ENCODE measurements around the gene EPB42.
A peak's percentile ranks its signal among the peaks of the same experiment; 100 is the strongest.
"Not testable (repeated sequence)": the region's sequence is repeated elsewhere in the genome, so short reads cannot be mapped to it uniquely, and the experiment has no call there.

Gene EPB42

GRCh38 chr15:43241100-43241499 is 20.3 kb upstream of the EPB42 start:
- DNase-seq (ENCODE audit: low spot score) = no peak

GRCh38 chr15:43239732-43240491 is 19.1 kb upstream of the EPB42 start:
- DNase-seq (ENCODE audit: low spot score) = peak; percentile 25

DNA sequence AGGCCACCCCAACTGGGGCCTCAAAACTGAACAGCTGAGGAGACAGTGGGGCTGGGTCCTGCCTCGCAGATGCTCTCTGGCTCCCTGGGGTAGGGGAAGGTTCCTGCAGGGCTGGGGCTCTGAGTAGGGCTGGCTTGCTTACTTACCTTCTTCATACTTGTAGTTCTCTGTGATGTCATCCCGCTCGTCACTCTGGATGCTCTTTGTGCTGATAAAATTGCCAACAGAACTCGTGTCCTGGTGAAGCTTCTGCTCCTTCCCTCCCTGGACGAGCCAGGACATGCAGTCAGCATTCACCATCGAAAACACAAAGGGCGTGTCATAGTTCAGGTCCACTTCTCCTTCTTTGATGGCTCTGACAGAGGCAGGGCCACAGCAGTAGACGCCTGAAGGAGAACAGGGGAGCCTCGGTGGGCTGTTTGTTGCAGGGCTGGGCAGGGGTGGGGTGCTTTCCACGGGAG is 17.9 kb upstream of the EPB42 start:
- DNase-seq (ENCODE audit: low spot score) = no peak

- DNase-seq (ENCODE audit: low spot score) = no peak
These were observed 17.1 kb upstream of the EPB42 start for GRCh38 chr15:43237842-43238470.

- DNase-seq (ENCODE audit: low spot score) = no peak
These were observed 14.7 kb upstream of the EPB42 start for GRCh38 chr15:43235536-43235935.

GRCh38 chr15:43232289-43232874 is 11.6 kb upstream of the EPB42 start:
- DNase-seq (ENCODE audit: low spot score) = no peak

DNA sequence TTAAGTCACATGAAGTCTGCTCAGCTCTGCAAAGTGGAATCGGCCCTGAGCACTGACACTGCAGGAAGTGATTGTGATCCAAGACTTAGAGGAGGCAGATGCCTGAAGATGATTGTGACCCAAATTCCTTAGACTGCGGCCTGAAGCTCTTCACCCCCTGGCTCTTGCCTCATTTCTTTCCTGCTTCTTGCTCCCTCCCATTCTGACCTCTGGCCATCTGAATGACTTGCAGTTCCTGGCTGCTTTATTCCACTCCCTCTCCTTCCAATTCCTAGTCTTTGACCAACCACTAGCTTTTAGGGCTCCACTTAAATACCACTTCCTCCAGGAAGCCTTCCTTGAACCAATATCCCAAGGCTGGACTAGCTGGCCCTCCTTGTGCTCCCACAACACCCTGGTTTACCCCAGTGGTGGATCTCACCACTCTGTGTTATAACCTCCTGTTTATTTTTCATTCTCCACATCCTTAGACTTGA is 9.9 kb upstream of the EPB42 start:
- no peak for DNase-seq (ENCODE audit: low spot score)

- no peak for DNase-seq (ENCODE audit: low spot score)
These were observed 9.2 kb upstream of the EPB42 start for GRCh38 chr15:43229977-43230376.

DNA sequence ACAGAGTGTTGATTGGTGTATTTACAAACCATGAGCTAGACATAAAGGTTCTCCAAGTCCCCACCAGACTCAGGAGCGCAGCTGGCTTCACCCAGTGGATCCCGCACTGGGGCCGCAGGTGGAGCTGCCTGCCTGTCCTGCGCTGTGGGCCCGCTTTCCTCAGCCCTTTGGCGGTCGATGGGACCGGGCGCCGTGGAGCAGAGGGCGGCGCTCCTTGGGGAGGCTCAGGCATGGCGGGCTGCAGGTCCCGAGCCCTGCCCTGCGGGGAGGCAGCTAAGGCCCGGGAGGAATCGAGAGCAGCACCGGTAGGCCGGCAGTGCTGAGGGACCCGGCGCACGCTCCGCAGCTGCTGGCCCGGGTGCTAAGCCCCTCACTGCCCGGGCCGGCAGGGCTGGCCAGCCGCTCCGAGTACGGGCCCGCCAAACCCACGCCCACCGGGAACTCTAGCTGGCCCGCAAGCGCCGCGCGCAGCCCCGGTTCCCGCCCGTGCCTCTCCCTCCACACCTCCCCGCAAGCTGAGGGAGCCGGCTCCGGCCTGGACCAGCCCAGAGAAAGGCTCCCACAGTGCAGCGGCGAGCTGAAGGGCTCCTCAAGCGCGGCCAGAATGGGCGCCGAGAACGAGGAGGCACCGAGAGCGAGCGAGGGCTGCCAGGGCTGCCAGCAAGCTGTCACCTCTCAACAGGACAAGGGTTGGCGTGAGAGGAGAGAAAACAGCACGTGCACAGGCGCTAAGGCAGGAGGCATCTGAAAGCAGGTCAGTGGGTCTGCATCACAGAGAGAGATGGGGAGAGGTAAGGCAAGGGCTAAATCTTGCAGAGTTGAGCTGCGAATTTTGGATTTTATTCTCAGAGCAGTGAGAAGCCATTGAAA is 5.9 kb upstream of the EPB42 start:
- DNase-seq (ENCODE audit: low spot score) = no peak

DNA sequence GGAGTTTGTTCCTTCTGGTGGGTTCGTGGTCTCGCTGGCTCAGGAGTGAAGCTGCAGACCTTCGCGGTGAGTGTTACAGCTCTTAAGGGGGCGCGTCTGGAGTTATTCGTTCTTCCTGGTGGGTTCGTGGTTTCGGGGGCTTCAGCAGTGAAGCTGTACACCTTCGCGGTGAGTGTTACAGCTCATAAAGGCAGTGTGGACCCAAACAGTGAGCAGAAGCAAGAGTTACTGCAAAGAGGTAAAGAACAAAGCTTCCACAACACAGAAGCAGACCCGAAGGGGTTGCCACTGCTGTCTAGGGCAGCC is 5.1 kb upstream of the EPB42 start:
- not testable (repeated sequence) for DNase-seq (ENCODE audit: low spot score)

- peak; percentile 69 for DNase-seq (ENCODE audit: low spot score)
These were observed 4.6 kb upstream of the EPB42 start for GRCh38 chr15:43225201-43225949.

DNA sequence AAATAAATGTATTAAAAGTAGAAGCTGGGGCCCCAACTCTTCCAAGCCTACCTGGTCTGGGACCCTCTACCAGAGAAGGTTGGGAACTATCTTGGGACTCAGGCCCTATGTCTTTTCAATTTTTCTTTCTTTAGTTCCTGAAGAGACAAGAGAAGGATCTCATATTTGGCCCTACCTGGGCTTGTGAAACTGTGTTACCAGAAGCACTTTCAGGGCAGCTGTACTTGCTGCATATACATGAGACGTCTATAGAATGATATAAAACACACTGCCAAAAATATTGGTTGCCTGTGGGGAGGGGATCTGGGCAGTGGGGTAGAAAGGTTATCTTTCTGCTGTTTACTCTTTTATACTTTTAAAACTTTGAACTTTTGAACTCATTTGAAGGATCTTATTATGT is 604 bp upstream of the EPB42 start:
- no peak for DNase-seq (ENCODE audit: low spot score)

DNA sequence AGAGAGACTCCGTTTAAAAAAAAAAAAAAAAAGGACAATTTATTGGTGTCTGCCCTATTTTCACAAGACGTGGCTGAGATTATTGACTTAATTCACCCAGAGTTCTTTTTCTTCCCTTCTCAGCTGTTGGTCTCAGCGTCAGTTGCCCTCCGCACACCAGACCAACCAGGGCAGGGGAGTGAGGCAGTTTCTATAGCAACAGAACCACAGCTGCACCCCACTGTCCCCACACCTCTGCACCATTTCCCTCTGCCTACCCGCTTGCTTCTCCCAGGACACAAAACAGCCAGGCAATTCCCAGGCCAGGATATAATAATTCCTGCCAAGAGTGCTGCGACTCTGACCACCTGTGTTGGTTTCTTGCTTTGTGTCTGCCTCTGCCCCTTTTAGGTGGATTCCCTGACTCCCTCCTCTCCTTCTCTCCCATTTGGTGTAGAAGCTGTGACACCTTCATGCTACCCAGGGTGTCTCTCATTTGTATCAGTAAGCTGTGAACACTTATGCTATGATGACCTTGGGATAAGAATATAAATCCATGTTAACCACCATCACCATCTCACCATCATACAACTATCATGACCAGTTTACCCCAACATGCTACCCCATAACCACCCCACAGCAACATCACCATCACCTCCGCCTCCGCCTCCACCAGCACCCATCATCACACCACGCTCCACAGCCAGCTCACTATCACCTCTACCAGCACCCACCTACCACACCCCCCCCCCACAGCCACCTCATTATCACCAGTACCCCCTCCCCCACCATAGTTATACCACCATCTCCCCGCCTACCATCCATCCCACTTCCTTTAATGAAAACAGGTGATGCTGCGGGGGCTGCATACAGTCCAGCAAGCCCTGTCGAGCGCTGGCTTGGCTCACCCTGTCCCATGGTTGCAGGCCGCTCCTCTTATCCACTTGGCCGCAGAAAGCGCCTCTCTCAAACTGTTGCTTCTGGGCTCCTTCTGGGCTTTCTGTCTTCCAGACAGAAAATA is 589 bp downstream of the EPB42 start:
- DNase-seq (ENCODE audit: low spot score) = no peak

GRCh38 chr15:43218908-43219706 is 1.7 kb downstream of the EPB42 start:
- DNase-seq (ENCODE audit: low spot score) = no peak

DNA sequence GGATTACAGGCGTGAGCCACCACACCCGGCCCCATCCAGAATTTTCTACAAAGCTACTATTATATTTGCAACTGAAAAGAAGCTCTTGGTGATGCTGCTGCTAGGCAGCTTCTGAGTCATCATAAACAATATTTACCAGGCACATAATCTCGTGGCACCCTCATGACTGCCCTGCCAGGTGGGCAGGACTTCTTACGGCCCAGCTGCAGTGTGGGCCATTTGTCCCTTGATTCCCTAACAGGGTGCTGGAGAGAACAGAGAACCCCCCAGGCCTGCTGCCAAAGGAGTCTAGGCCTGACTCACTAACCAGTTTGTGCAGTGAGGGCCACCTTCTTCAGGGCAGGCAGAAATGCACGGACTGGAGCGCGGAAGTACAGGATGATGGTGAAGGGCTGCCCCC is 4.9 kb downstream of the EPB42 start:
- DNase-seq (ENCODE audit: low spot score) = peak; percentile 22

GRCh38 chr15:43214592-43215295 is 6.1 kb downstream of the EPB42 start:
- DNase-seq (ENCODE audit: low spot score) = no peak

- DNase-seq (ENCODE audit: low spot score) = no peak
These were observed 6.6 kb downstream of the EPB42 start for GRCh38 chr15:43214169-43214568.

DNA sequence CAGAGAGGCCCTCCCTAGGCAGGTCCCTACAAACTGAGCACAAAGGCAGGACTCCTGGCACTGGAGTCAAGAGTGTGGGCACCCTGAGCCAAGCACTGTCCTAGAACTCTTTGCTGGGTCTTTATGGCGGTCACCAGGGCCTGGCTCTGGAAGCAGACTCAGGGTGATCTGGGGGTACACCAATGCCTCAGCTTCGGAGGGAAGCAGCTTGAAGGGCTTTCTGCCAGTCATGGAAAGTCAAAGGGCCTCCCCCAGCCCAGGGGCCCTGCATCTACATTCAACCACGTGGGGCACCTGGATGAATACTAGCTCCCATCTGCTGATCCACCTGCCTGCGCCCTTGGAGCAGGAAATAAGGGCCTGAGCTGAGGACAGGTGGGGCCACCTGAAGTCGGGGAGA is 7.4 kb downstream of the EPB42 start:
- no peak for DNase-seq (ENCODE audit: low spot score)

DNA sequence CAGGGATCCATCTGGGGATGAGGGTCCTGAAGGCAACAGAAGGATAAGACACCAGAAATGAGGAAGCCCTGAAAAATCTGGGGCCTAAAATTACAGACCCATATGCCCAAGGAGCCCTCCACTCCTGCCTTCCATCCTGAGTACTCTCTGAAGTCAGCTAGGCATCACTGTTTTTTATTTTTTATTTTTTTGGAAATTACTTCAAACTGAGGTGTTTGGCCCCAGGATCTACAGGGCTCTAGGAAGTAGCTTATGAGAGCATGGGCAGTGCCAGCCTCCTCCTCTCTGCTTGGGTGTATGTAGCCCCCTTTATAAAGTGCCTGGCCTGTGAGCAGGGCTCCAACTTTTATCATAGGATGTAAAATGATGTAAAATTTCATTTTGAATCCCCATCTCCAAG is 7.9 kb downstream of the EPB42 start:
- DNase-seq (ENCODE audit: low spot score) = no peak
